ENCODE data around the gene IL37.
A peak's percentile ranks its signal among the peaks of the same experiment; 100 is the strongest.

IL37 gene

GRCh38 chr2:112962308-112963175, 51.6 kb downstream of the IL37 start:
- peak; percentile 5 for DNase-seq

GRCh38 chr2:112967023-112967422, 56.1 kb downstream of the IL37 start:
- no peak for DNase-seq
